Measurements from ENCODE around the gene DCTPP1. TPM values are rescaled to one million over a fixed set of nuclear protein-coding genes. Genes with fewer than 3 reads are reported as not detected.

DCTPP1 gene
- total and polyA plus RNA-seq, 2 of the 13 experiments (the other 11 are each of a cell fraction or from before 2014, with no cell fraction given): 54.8 to 74.4 TPM

DNA sequence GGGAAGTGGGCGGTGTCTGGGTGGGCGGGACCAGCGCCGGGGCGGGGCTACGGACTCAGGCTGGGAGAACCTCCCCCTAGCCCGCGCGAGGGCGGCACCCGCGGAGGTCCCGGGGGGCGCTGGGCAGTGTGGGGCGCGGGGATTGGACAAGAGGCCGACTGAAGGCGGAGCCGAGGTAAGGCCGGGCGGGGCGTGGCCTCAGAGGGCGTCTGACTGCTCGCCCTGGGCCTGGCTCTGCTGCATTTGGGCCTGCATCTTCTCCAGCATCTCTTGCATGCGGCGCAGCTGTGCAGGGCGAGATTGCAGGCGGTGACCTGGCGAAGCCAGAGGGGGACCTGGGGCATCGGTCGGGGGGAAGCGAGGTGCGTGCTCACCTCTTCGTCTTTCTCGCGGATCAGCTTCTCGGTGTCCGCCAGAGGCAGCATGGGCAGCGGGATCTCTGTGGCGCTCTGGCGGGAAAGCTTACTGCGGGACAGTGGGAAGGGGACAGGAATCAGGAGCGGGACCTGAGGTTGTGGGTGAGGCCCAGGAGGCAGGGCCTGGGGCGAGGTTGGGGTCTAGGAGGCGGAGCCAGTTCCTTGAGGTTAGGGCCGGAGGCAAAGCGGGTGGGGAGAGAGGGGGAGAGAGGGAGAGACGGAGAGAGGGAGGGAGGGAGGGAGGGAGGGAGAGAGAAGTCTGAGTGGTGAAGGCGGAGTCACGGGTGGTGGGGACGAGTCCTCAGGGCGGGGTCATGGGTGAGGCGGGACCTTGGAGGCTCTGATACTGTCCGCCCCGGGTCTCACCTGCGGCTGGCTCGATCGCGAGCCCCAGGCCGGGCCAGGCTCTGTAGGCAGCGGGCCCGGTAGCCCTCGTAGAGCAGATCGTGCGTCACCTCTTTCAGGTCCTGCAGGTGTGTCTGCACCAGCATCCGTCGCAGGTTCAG lies 51.3 kb downstream of the DCTPP1 start (continued):
- peak; percentile 45; the same call in 1 of the 2 replicates for TF ChIP-seq HOMEZ (CRISPR knock-in tag; IDR thresholded peaks at IDR 0.05; ENCODE audit: low read depth)
- TF ChIP-seq ETV6 (CRISPR knock-in tag; conservative IDR thresholded peaks at IDR 0.05): peak; percentile 55; the same call in 1 of the 2 replicates
- TF ChIP-seq AKAP8 (CRISPR knock-in tag; IDR thresholded peaks at IDR 0.05): peak; percentile 7
- TF ChIP-seq POLR2AphosphoS5 (IDR thresholded peaks at IDR 0.05; ENCODE audit: low read depth, low read length): peak; percentile 91
- peak; percentile 27; the same call in 1 of the 2 replicates for TF ChIP-seq ZC3H13 (CRISPR knock-in tag; IDR thresholded peaks at IDR 0.05)
- TF ChIP-seq, protein P1, sequence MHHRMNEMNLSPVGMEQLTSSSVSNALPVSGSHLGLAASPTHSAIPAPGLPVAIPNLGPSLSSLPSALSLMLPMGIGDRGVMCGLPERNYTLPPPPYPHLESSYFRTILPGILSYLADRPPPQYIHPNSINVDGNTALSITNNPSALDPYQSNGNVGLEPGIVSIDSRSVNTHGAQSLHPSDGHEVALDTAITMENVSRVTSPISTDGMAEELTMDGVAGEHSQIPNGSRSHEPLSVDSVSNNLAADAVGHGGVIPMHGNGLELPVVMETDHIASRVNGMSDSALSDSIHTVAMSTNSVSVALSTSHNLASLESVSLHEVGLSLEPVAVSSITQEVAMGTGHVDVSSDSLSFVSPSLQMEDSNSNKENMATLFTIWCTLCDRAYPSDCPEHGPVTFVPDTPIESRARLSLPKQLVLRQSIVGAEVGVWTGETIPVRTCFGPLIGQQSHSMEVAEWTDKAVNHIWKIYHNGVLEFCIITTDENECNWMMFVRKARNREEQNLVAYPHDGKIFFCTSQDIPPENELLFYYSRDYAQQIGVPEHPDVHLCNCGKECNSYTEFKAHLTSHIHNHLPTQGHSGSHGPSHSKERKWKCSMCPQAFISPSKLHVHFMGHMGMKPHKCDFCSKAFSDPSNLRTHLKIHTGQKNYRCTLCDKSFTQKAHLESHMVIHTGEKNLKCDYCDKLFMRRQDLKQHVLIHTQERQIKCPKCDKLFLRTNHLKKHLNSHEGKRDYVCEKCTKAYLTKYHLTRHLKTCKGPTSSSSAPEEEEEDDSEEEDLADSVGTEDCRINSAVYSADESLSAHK (CRISPR knock-in tag; IDR thresholded peaks at IDR 0.05; ENCODE audit: borderline replicate concordance): no peak
- peak; percentile 87 for TF ChIP-seq ZNF891 (CRISPR knock-in tag; IDR thresholded peaks at IDR 0.05)
- peak; percentile 20 for TF ChIP-seq KMT2A (CRISPR knock-in tag; IDR thresholded peaks at IDR 0.05)
- 0 out of 2 replicates have a peak, but pooled peaks have one; percentile 44 for TF ChIP-seq HNRNPL (IDR thresholded peaks at IDR 0.05; ENCODE audit: low read depth, low read length)
- TF ChIP-seq MTERF4 (CRISPR knock-in tag; IDR thresholded peaks at IDR 0.05): peak; percentile 81; the same call in 1 of the 2 replicates
- no peak for TF ChIP-seq NPAS2 (CRISPR knock-in tag; IDR thresholded peaks at IDR 0.05; ENCODE audit: borderline replicate concordance)
- peak; percentile 91 for TF ChIP-seq SPEN (CRISPR knock-in tag; IDR thresholded peaks at IDR 0.05; ENCODE audit: low read depth)
- TF ChIP-seq PRPF4 (IDR thresholded peaks at IDR 0.05; ENCODE audit: low read depth, low read length, poor library complexity, severe bottlenecking): no peak
- TF ChIP-seq, protein P2, sequence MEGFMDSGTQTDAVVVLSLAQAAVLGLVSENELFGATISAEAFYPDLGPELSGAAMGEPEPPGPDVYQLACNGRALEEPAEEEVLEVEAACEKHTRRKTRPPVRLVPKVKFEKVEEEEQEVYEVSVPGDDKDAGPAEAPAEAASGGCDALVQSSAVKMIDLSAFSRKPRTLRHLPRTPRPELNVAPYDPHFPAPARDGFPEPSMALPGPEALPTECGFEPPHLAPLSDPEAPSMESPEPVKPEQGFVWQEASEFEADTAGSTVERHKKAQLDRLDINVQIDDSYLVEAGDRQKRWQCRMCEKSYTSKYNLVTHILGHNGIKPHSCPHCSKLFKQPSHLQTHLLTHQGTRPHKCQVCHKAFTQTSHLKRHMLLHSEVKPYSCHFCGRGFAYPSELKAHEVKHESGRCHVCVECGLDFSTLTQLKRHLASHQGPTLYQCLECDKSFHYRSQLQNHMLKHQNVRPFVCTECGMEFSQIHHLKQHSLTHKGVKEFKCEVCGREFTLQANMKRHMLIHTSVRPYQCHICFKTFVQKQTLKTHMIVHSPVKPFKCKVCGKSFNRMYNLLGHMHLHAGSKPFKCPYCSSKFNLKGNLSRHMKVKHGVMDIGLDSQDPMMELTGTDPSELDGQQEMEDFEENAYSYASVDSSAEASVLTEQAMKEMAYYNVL (CRISPR knock-in tag; IDR thresholded peaks at IDR 0.05; ENCODE audit: borderline replicate concordance): peak; percentile 97
- TF ChIP-seq BCL6 (CRISPR knock-in tag; IDR thresholded peaks at IDR 0.05): 0 out of 2 replicates have a peak, but pooled peaks have one; percentile 35
- peak; percentile 42; the same call in 1 of the 2 replicates for TF ChIP-seq SIN3A (IDR thresholded peaks at IDR 0.05; ENCODE audit: borderline replicate concordance, low read depth, low read length)
- peak; percentile 85 for TF ChIP-seq REPIN1 (CRISPR knock-in tag; IDR thresholded peaks at IDR 0.05; ENCODE audit: borderline replicate concordance, low read depth)
- TF ChIP-seq ZNF605 (CRISPR knock-in tag; IDR thresholded peaks at IDR 0.05): peak; percentile 89
- TF ChIP-seq, protein P3, sequence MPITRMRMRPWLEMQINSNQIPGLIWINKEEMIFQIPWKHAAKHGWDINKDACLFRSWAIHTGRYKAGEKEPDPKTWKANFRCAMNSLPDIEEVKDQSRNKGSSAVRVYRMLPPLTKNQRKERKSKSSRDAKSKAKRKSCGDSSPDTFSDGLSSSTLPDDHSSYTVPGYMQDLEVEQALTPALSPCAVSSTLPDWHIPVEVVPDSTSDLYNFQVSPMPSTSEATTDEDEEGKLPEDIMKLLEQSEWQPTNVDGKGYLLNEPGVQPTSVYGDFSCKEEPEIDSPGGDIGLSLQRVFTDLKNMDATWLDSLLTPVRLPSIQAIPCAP (CRISPR knock-in tag; IDR thresholded peaks at IDR 0.05; ENCODE audit: low read depth): 0 out of 2 replicates have a peak, but pooled peaks have one; percentile 57
- TF ChIP-seq ZSCAN29 (CRISPR knock-in tag; conservative IDR thresholded peaks at IDR 0.05): peak; percentile 72; the same call in 1 of the 2 replicates

All from HepG2 (cell line).